Upper lobe of right lung (tissue), 1 donor: ENCODE results near the gene PPP6R2. TPM values are rescaled to one million over a fixed set of nuclear protein-coding genes. Genes with fewer than 3 reads are reported as not detected.
A peak's percentile ranks its signal among the peaks of the same experiment; 100 is the strongest.

Source experiments
- ATAC-seq: fragments of 200-7000 bp; cut with Tn5 transposase; one replicate; pipeline ENCODE4 v1.9.1; 2020; ENCODE audit warnings: mild to moderate bottlenecking, moderate library complexity
- DNase-seq: peaks from one replicate; pipeline ENCODE4 v3.0.0-alpha.2; 2020
- H3K27ac ChIP-seq: fragments of 200-600 bp; one replicate; pipeline ENCODE4 v1.8.0; 2022
- H3K27me3 ChIP-seq: fragments of 200-600 bp; one replicate; pipeline ENCODE4 v1.8.0; 2022; ENCODE audit warnings: mild to moderate bottlenecking
- H3K36me3 ChIP-seq: fragments of 200-600 bp; one replicate; pipeline ENCODE4 v1.8.0; 2022
- H3K4me1 ChIP-seq: fragments of 200-600 bp; one replicate; pipeline ENCODE4 v1.8.0; 2022
- H3K4me3 ChIP-seq: fragments of 200-600 bp; one replicate; pipeline ENCODE4 v1.8.0; 2022; ENCODE audit warnings: mild to moderate bottlenecking
- H3K9me3 ChIP-seq: fragments of 200-600 bp; one replicate; pipeline ENCODE4 v1.8.0; 2022
- intact Hi-C: fragments of 100-400 bp; cut with DNase I; formaldehyde crosslinking; loops from one replicate; pipeline ENCODE4 v1.11.0; 2022
- total RNA-seq: library from RNA; stranded (reverse); fragmentation: NEBNext Ultra II Directional; extraction: Animal tissue kit (Norgen Biotek cat#: 25700); gene quantifications from one replicate; pipeline ENCODE4 v1.2.1, GENCODE V29; 2021
- TF ChIP-seq, protein P1 (sequence below): fragments of 200-600 bp; IDR thresholded peaks from one replicate; pipeline ENCODE4 v1.8.0; 2022; ENCODE audit warnings: antibody characterized with exemption
- donor health status: DM: no; HTN: yes; CAD: no; lungs with severe emphysema.

The PPP6R2 gene
- total RNA-seq, 1 donor from 2014 or later = 54.0 TPM

- Histone ChIP-seq H3K9me3 (no peaks in the 10 kb centered on the region), H3K27me3 (no peaks in the 10 kb centered on the region), H3K4me1 (peaks cover 29% of the 10 kb centered on the region), H3K4me3 (no peak overlapping the region), H3K27ac (no peak overlapping the region), H3K36me3 (no peaks in the 10 kb centered on the region)
- DNase-seq (no peak), ATAC-seq (no peak)
- TF ChIP-seq, protein P1, sequence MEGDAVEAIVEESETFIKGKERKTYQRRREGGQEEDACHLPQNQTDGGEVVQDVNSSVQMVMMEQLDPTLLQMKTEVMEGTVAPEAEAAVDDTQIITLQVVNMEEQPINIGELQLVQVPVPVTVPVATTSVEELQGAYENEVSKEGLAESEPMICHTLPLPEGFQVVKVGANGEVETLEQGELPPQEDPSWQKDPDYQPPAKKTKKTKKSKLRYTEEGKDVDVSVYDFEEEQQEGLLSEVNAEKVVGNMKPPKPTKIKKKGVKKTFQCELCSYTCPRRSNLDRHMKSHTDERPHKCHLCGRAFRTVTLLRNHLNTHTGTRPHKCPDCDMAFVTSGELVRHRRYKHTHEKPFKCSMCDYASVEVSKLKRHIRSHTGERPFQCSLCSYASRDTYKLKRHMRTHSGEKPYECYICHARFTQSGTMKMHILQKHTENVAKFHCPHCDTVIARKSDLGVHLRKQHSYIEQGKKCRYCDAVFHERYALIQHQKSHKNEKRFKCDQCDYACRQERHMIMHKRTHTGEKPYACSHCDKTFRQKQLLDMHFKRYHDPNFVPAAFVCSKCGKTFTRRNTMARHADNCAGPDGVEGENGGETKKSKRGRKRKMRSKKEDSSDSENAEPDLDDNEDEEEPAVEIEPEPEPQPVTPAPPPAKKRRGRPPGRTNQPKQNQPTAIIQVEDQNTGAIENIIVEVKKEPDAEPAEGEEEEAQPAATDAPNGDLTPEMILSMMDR = no peak
- intact Hi-C loops = no loop called here
These were observed 29.5 kb upstream of the PPP6R2 start for GRCh38 chr22:50313600-50313999.

GRCh38 chr22:50314081-50314454, 29.1 kb upstream of the PPP6R2 start:
- peak overlapping the region; percentile 27 for H3K4me3 ChIP-seq
- DNase-seq (no peak), ATAC-seq (no peak)
- H3K9me3 ChIP-seq = no peaks in the 10 kb centered on the region
- no peaks in the 10 kb centered on the region for H3K27me3 ChIP-seq
- no peaks in the 10 kb centered on the region for H3K36me3 ChIP-seq
- intact Hi-C loops = no loop called here
- TF ChIP-seq, protein P1 = no peak
- H3K4me1 ChIP-seq = peaks cover 26% of the 10 kb centered on the region
- H3K27ac ChIP-seq = peak overlapping the region; percentile 59

GRCh38 chr22:50314455-50315288, 28.5 kb upstream of the PPP6R2 start:
- Histone ChIP-seq H3K4me3 (peak overlapping the region; percentile 27), H3K27me3 (no peaks in the 10 kb centered on the region), H3K4me1 (peaks cover 20% of the 10 kb centered on the region), H3K27ac (peak overlapping the region; percentile 59), H3K36me3 (no peaks in the 10 kb centered on the region), H3K9me3 (no peaks in the 10 kb centered on the region)
- intact Hi-C loops = no loop called here
- ATAC-seq (peak; percentile 79), DNase-seq (peak; percentile 91)
- TF ChIP-seq, protein P1 = no peak

GRCh38 chr22:50315289-50316113, 27.6 kb upstream of the PPP6R2 start:
- Histone ChIP-seq H3K36me3 (no peaks in the 10 kb centered on the region), H3K27me3 (no peaks in the 10 kb centered on the region), H3K27ac (no peak overlapping the region), H3K4me1 (peaks cover 14% of the 10 kb centered on the region), H3K9me3 (no peaks in the 10 kb centered on the region), H3K4me3 (no peak overlapping the region)
- DNase-seq (no peak), ATAC-seq (no peak)
- TF ChIP-seq, protein P1 = no peak
- intact Hi-C loops = no loop called here

GRCh38 chr22:50316114-50317065, 26.7 kb upstream of the PPP6R2 start:
- Histone ChIP-seq H3K9me3 (no peaks in the 10 kb centered on the region), H3K4me3 (no peak overlapping the region), H3K4me1 (peaks cover 14% of the 10 kb centered on the region), H3K27me3 (no peaks in the 10 kb centered on the region), H3K27ac (no peak overlapping the region), H3K36me3 (no peaks in the 10 kb centered on the region)
- TF ChIP-seq, protein P1 = no peak
- intact Hi-C loops = no loop called here
- DNase-seq = peak; percentile 59
- no peak for ATAC-seq
